HG02852 (cell line): ENCODE measurements around the gene MMD2.
A peak's percentile ranks its signal among the peaks of the same experiment; 100 is the strongest.
"Not testable (repeated sequence)": the region's sequence is repeated elsewhere in the genome, so short reads cannot be mapped to it uniquely, and the experiment has no call there.

Experiments used
- ATAC-seq: cut with Tn5 transposase; IDR thresholded peaks from one replicate; pipeline ENCODE4 v1.9.1; 2021; ENCODE audit warnings: mild to moderate bottlenecking, moderate library complexity; ENCODE audit not compliant: unreplicated experiment

MMD2 gene

GRCh38 chr7:4895766-4896165, 63.2 kb downstream of the MMD2 start:
- ATAC-seq, result no peak

GRCh38 chr7:4894482-4894881, 64.5 kb downstream of the MMD2 start:
- ATAC-seq, result no peak

- no peak for ATAC-seq
These were observed 65.0 kb downstream of the MMD2 start for GRCh38 chr7:4893929-4894475.

- ATAC-seq, result not testable (repeated sequence)
These were observed 65.8 kb downstream of the MMD2 start for GRCh38 chr7:4893188-4893587.

- ATAC-seq, result not testable (repeated sequence)
These were observed 67.5 kb downstream of the MMD2 start for GRCh38 chr7:4891522-4891921.

- no peak for ATAC-seq
These were observed 69.3 kb downstream of the MMD2 start for GRCh38 chr7:4889682-4890081.

GRCh38 chr7:4888161-4888560, 70.8 kb downstream of the MMD2 start:
- ATAC-seq, result no peak

- ATAC-seq, result no peak
These were observed 72.3 kb downstream of the MMD2 start for GRCh38 chr7:4886671-4887070.

GRCh38 chr7:4885317-4885807, 73.6 kb downstream of the MMD2 start:
- no peak for ATAC-seq

GRCh38 chr7:4884164-4884563, 74.8 kb downstream of the MMD2 start:
- ATAC-seq, result no peak

GRCh38 chr7:4883372-4884144, 75.4 kb downstream of the MMD2 start, which contains the start of gene RADIL:
RADIL (minus strand) TSS chr7:4883716; CDS start chr7:4878139, 5,577 bp downstream.
- peak; percentile 76 for ATAC-seq

- ATAC-seq, result no peak
These were observed 76.0 kb downstream of the MMD2 start for GRCh38 chr7:4883033-4883371.

- no peak for ATAC-seq
These were observed 76.6 kb downstream of the MMD2 start for GRCh38 chr7:4882169-4883032.

GRCh38 chr7:4880218-4880617, 78.8 kb downstream of the MMD2 start:
- ATAC-seq, result no peak

GRCh38 chr7:4879396-4880081, 79.4 kb downstream of the MMD2 start:
- no peak for ATAC-seq

GRCh38 chr7:4878336-4879335, 80.4 kb downstream of the MMD2 start:
- ATAC-seq, result no peak

- ATAC-seq, result no peak
These were observed 82.4 kb downstream of the MMD2 start for GRCh38 chr7:4876586-4876985.

- no peak for ATAC-seq
These were observed 83.6 kb downstream of the MMD2 start for GRCh38 chr7:4875391-4875790.

GRCh38 chr7:4873071-4873944, 85.7 kb downstream of the MMD2 start:
- ATAC-seq, result no peak
